Stromal cell of bone marrow (primary cell): Measurements from ENCODE around the gene HAPLN2.
"Not testable (repeated sequence)": the region's sequence is repeated elsewhere in the genome, so short reads cannot be mapped to it uniquely, and the experiment has no call there.

Source experiments
- DNase-seq: peaks from one replicate; pipeline ENCODE4 v3.0.0-alpha.2; 2012; ENCODE audit warnings: low read depth

HAPLN2 gene

DNA sequence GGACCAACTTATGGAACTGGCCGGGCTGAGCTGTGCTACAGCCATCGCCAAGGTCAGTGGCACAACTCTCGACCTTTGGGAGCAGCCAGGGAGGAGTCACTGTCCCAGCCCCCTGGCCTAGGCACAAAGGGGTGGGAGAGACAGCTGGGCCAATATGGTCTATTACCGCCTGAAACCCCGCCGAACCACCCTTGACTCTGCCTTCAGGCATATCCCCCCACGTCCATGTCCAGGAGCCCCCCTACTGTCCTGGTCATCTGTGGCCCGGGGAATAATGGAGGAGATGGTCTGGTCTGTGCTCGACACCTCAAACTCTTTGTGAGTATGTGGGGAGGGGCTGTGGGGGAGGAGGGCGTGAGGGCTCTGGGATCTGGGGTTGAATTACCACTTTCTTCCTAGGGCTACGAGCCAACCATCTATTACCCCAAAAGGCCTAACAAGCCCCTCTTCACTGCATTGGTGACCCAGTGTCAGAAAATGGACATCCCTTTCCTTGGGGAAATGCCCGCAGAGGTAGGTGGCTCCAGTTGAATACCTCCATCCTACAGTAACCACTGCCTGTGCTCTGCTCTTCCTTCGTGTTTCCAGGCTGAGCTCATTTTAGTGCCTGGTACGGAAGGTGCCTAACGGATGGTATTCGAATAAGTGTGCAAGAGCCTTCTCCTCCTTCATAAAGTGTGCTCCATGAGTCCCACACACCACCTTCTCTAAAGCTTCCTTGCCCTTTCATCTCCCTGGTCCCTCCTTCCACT is 26.9 kb upstream of the HAPLN2 start:
- DNase-seq = no peak

DNA sequence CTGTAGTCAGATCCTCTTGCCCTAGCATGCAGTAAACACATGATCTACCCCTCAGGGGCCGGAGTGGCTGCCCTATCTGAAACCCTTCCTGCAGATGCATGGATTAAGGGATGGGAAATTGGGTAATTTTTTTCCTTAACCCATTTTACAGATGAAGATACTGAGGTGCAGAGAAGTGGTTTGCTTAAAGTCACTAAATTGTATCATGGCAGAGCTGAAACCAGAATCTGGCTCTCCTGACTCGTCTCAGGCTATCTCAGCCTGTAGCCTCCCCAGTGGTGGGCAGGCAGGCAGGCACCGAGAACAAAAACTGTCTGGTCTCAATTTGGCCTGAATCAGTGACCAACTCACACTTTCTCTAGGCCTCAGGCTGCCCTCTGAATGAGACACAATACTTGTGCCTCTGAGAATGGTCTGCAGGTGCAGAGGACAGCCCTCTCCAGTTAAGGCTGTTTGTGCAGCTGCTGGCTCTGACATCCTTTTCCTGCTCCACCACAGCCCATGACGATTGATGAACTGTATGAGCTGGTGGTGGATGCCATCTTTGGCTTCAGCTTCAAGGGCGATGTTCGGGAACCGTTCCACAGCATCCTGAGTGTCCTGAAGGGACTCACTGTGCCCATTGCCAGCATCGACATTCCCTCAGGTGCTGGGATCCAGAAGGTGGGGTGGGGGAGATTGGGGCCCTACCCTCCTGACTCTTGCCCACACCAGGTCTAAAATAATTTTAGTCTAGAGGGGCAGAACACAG is 26.1 kb upstream of the HAPLN2 start:
- DNase-seq = no peak

DNA sequence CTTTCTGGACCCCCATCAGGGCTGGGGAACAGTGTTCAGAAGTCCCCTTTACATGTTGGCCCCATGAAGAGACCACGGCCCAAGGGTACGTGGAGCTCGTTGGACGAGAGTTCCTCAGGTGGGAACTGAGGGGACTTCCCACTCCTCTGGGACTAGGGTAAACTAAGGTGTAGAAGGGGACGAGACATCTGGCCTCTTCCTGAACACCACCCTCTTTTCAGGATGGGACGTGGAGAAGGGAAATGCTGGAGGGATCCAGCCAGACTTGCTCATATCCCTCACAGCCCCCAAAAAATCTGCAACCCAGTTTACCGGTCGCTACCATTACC is 25.6 kb upstream of the HAPLN2 start:
- DNase-seq = no peak

DNA sequence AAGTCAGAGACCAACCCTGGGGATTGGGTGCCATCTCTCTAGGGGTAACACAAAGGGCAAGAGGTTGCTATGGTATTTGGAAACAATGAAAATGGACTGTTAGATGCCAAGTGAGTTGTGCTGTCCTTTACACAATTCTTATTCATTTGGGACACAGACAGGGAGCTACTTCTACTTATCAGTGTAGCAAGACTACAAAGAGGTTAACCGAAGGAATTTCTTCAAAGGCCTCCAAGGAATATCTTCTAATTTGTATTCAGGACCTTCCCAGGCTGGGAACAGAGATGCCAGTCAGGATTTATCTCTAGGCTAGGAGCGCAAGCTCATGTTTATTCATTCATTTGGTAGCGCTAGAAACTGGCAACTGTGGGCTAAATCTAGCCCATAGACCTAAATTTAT is 25.0 kb upstream of the HAPLN2 start:
- no peak for DNase-seq

DNA sequence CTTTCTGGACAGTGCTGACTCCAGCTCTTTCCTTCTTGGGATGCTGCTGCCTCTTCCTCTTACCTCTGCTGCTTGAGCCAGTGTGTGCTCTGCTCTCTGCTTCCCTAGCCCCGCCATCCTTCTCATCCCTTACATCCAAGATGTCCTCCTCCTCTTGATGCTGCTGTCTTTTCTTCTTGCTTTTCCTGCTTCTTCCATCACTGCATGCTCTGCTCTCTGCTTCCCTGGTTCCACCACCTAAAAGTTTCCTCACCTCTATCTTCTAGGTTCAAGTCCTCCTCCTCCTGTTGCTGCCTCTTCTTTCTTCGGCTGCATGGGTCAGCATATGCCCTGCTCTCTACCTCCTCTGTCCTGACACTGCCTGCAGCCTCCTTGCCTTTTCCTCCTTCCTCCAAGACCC is 24.2 kb upstream of the HAPLN2 start:
- DNase-seq = no peak

DNA sequence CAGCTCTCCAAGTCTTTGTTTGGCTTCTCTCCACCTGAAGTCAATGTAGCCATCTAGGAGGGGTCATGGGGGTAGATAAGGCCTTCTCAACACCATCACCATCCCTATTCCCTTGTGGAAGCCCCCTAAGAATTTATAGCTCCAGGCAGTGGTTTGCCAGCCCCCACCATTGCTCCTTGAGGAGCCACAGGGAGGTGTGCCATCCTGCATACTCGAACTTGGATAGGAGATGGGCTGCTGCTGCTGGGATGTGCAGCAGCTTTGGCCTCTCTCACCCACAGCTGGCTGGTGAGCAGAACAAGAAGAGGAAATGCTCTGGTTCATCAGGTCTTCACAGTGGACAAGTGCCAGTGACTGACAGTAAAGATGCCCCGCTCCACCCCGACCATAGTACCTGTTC is 22.8 kb upstream of the HAPLN2 start:
- no peak for DNase-seq

DNA sequence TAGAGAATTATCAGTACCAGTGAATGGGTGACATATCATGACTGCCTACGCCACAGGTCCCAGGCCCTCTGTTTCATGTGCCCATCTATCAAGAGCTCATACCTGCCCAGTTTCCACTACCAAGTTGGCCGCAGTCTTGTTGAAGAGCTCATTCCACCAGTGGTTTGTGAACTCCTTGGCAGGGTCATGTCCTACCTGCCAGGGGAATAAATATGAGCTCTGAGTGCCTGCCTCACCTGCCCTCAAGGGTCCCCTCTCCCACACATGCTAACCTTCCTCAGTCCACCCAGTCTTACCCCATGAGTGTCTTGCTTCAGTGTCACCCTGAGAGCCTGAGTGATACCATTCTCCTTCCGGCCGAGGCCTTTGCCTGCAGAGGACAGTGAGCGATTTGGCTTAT is 21.1 kb upstream of the HAPLN2 start:
- DNase-seq = no peak

DNA sequence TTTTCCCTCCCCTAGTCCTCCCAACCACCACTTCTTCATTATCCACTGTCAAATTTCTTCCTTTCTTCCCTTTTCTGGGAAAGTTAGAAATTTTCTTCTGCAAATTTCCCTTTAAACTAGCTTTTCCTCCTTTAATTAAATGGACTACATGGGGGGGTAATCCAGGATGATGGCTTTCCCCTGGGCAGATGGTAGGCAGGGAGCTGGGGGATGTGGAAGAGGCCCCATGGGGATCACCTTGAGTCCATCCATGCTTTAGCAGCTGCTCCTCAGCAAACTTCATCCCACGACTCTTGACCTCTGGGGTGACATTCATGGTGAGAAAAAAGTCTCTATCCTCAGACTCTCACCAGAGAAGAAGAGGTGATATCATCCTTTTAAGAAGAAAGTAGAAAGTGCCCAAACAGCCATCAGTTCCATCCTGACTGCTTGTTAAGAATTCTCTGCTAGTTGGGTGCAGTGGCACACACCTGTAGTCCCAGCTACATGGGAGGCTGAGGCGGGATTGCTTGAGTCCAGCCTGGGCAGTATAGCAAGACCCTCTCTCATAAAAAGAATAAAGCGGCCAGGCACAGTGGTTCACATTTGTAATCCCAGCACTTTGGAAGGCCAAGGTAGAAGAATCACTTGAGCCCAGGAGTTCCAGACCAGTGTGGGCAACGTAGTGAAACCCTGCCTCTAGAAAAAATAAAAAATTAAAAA is 20.3 kb upstream of the HAPLN2 start:
- DNase-seq = no peak

DNA sequence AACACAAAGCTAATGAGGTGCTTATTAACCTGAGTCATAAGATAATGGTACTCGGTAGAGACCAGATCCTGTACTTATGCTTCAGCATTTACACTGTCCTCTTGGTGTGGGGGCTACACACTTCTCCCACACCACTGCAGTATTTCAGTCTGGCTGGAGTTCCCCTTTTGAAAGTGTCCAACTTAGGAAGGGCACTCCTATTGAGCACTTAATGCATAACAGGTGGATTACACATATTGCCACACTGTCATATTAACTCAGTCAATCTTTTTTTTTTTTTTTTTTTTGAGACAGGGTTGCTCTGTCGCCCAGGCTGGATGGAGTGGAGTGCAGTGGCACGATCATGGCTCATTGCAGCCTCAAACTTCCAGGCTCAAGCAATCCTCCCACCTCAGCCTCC is 19.4 kb upstream of the HAPLN2 start:
- no peak for DNase-seq

DNA sequence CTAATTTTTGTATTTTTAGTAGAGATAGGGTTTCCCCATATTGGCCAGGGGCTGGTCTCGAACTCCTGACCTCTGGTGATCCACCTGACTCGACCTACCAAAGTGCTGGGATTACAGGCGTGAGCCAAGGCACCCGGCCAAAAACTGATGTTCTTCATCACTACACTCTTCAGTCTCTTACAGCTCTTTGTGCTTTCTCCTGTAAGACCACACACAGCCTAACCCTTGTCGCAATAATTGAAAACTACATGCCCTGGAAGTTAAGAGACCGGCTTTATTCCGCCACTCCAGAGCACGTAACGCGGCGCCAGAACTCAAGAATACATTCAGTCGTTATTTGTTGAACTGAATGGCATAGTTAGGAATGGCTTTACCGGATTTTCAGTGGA is 18.5 kb upstream of the HAPLN2 start:
- DNase-seq = no peak

DNA sequence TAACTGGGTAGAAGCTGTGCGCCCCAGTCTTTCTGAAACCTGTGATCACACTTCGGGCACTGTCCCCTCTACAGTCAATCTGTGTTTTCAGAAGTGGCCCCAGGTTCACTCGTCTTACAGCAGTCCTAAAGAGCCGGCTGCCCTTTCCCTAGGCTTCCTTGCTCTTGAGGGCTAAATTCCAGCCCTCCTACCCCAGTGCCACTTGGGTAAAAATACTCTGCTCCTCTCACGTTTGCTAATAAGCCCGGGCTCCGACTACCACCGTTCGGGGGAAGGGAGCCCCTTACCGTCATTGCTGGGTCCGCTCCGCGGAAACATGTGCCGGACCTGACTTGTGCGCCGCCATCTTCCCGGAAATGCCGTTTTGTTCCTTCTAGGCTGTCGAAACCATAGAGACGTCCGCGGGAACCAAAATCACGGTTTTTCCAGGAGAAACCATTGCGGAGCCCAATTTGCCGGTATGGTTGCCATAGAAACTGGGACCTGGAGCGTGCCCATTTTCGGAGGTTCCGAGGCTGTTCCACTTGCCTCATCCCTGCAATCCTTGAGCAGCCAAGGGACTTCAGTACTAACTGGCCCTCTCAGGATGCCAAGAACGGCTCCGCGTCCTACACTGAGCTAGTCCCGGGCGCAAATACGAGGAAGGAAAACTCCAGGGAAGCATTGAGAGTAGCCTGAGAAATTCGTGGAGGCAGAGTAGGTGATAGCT is 17.9 kb upstream of the HAPLN2 start, which contains the start of gene GPATCH4:
TSS of gene GPATCH4 (minus strand) at position 358 of the 709 bp plus-strand sequence.
- peak; percentile 93 for DNase-seq

DNA sequence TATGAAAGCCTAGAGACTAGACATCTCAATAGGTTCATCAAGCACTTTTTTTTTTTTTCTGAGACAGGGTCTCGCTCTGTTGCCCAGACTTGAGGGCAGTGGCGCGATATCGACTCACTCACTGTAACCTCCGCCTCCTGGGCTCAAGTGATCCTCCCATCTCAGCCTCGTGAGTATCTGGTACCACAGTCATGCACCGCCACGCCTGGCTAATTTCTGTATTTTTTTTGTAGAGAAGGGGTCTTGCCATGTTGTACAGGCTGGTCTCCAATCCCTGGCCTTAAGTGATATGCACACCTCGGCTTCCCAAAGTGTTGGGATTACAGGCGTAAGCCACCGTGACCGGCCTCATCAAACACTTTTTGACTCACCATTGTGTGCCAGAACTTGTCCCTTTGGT is 17.3 kb upstream of the HAPLN2 start:
- DNase-seq = no peak

DNA sequence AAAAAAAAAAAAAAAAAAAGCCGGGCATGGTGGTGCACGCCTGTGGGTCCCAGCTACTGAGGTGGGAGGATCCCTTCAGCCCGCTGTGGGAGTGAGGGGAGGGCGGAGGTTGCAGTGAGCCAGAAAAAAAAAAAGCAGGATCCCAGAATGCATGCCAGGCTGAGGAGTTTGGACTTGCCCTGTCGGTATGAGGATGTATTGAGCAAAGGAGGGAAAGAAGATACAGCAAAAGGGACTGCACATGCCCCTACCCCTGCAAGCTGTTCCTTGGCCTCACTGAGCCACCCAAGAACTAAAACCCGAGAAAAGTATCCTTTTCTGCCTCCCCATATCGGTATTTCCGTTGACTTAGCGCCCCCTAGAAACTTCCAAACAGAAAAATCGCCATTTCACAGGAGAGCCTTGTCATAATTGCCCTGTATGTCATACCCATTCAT is 16.6 kb upstream of the HAPLN2 start:
- no peak for DNase-seq

DNA sequence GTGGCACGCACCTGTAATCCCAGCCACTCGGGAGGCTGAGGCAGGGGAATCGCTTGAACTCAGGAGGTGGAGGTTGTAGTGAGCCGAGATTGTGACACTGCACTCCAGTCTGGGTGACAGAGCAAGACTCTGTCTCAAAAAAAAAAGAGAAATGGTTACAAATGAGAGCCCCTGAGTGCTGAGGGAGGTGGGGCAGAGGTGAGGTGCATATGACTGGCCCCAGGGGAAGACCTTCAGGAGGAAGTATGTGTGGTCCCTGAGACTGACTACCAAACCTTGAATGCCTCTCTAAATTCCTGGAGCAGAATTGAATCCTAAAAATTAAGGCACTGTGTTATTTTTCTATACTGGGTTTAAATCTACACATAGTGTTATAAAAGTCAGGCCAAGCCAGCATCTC is 11.9 kb upstream of the HAPLN2 start:
- not testable (repeated sequence) for DNase-seq

DNA sequence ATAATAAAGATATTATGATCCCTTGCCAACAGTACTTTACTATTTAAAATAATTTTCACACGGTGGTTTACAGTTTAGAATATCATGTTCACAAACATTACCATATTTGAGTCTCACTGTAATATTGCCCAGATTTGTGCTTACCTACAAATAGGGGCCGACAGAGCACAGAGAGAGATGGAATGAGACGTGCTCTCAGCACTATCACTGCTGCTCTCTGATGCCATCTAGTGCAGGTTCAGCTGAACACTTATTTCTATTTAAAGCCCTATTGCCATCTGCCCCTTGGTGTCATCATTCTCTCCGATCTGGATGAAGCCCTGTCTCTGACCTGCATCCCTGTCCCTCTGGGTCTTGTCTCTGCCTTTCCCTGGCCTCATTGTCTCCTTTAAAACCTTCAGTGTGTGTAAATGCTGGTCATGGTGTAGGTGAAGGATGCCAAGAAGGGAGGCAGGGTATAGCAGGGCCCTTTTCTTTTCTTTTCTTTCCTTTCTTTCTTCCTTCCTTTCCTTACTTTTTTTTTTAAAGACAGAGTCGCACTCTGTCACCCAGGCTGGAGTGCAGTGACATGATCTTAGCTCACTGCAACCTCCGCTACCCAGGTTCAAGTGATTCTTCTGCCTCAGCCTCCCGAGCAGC is 11.1 kb upstream of the HAPLN2 start:
- peak; percentile 46 for DNase-seq

DNA sequence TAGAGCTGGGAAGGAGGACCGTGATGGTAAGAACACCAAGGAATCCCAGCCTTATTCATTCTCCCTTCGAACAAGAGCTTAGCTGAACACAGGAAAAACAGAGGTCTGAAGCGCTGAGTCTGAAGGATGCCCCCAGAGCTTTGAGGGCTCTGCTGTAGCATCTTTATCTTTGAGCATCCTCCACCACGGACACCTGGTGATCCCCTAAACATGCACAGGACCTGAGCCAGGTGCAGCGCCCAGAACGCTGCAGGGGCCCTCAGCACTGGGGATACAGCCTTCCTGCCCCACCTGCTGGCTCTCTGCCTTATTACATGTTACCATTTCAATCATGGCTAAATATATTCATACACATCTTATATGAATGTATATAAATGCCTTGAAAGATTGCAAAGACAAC is 10.2 kb upstream of the HAPLN2 start:
- DNase-seq = no peak

DNA sequence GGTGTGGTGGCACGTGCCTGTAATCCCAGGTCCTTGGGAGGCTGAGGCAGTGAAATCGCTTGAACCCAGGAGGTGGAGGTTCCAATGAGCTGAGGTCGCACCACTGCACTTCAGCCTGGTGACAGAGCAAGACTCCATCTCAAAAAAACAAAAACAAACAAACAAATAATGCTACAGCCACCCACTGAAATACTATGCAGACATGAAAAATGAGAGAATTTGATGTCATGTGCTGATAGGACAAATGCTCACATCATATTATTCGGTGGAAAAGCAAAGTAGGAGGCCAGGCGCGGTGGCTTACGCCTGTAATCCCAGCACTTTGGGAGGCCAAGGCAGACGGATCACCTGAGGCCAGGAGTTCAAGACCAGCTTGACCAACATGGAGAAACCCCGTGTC is 9.1 kb upstream of the HAPLN2 start:
- not testable (repeated sequence) for DNase-seq

DNA sequence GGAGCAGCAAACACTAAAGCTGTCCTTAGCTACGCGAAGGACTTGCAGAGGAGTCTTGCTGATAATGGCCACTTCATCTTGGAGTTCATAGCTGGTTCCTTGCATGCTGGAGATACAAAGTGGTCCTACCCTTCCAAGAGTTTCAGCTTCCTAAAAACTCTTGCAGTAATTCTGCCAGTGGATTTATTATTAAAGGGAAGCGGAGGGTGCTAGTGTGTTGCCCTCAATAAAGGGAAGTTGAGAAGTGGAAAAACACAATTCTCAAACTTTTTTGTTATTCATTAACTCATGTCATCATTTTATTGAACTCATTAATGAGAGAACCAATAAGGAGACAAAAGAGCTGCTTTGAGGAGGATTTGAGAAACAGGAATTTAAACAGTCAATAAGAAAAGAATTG is 6.5 kb upstream of the HAPLN2 start:
- no peak for DNase-seq

DNA sequence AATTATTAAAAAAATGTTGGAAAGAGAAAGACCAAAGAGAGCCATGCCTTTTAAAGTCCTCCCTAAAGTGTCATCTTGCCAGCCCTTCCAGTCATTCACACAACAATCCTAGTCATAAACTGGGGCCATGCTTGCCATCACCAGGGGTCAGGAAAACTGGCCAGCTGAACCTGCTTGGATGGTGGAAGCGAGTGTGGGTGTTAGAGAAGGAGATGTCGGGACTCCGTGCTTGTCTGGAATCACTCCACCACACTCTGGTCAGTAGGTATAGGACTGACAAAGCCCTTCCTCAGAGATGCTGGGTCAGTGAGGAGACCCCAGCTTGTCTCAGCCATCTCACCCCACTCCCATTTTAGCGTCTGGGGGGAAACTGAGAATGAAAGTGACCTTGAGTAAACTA is 3.3 kb upstream of the HAPLN2 start:
- no peak for DNase-seq

DNA sequence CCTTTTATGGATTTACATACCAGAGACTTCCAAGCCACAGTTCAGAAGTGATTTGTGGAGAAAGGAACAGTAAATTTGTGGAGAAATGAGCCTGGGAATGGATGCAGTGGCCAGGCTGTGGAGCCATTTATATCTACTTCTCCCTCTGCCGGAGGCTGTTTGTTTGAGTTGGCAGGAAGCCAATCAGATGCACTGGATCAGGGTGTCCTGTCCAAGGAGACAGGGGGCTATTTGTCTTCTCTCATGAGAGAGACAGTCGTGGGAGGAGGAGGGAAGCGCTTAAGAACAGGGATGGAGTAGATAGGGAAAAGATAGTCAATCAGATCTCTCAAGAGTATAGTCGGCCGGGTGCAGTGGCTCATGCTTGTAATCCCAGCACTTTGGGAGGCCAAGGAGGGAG is 2.8 kb upstream of the HAPLN2 start:
- no peak for DNase-seq

DNA sequence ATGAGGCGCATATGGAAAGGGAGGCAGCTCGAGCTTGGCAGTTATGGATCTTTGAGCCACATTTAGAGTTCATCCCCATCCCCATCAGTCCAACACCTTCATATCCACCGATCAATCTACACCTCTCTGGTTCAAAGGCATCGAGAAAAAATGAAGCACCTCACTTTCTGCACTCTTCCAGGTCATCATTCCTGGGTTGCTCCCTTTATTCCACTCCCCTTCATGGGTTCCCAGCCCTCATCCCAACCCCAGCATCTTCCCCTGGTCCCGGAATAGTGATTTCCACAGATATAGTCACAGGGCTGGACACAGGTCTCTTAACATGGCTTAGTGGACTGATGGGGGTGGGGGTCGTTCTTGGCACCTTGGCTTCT is 354 bp downstream of the HAPLN2 start:
- no peak for DNase-seq
